Measurements from ENCODE around the gene IGIP.

Gene IGIP

GRCh38 chr5:140111859-140112551, 13.7 kb upstream of the IGIP start:
- DNase-seq, result no peak

- no peak for DNase-seq
Measured at GRCh38 chr5:140112685-140113179, 13.0 kb upstream of the IGIP start.

- no peak for DNase-seq
Measured at GRCh38 chr5:140113180-140113698, 12.5 kb upstream of the IGIP start.

- DNase-seq, result peak; percentile 97
Measured at GRCh38 chr5:140113699-140114263, 12.0 kb upstream of the IGIP start, which contains the start of gene PURA. Gene PURA, plus strand, starts transcription at chr5:140114109. Its CDS starts 73 bp downstream, at chr5:140114182.

- DNase-seq, result peak; percentile 44
Measured at GRCh38 chr5:140114341-140115185, 11.2 kb upstream of the IGIP start.

- no peak for DNase-seq
Measured at GRCh38 chr5:140115186-140115500, 10.6 kb upstream of the IGIP start.

- DNase-seq, result no peak
Measured at GRCh38 chr5:140116716-140117115, 9.0 kb upstream of the IGIP start.

- no peak for DNase-seq
Measured at GRCh38 chr5:140117523-140117922, 8.2 kb upstream of the IGIP start.

- DNase-seq, result no peak
Measured at GRCh38 chr5:140118302-140118936, 7.3 kb upstream of the IGIP start.

- DNase-seq, result no peak
Measured at GRCh38 chr5:140126315-140127012, 727 bp downstream of the IGIP start.

- no peak for DNase-seq
Measured at GRCh38 chr5:140128376-140128775, 2.6 kb downstream of the IGIP start.

GRCh38 chr5:140130949-140131733, 5.4 kb downstream of the IGIP start:
- DNase-seq, result no peak

GRCh38 chr5:140131967-140132409, 6.3 kb downstream of the IGIP start:
- DNase-seq, result peak; percentile 21

- no peak for DNase-seq
Measured at GRCh38 chr5:140133514-140134167, 7.9 kb downstream of the IGIP start.

- DNase-seq, result no peak
Measured at GRCh38 chr5:140134277-140134935, 8.7 kb downstream of the IGIP start.

GRCh38 chr5:140135127-140135526, 9.4 kb downstream of the IGIP start:
- DNase-seq, result no peak

GRCh38 chr5:140136624-140137023, 10.9 kb downstream of the IGIP start:
- DNase-seq, result no peak

GRCh38 chr5:140140435-140140834, 14.7 kb downstream of the IGIP start:
- DNase-seq, result no peak

GRCh38 chr5:140141241-140141640, 15.5 kb downstream of the IGIP start:
- no peak for DNase-seq

- DNase-seq, result no peak
Measured at GRCh38 chr5:140142246-140142645, 16.5 kb downstream of the IGIP start.
